Vagina (tissue), 2 donors: ENCODE measurements around the gene DOCK2. TPM values are rescaled to one million over a fixed set of nuclear protein-coding genes. Genes with fewer than 3 reads are reported as not detected.

Experiments used
- DNase-seq, 2 donors: peaks; one replicate each; pipeline ENCODE4 v3.0.0-alpha.2; 2017; ENCODE audit errors: extremely low spot score in 2 of 2
- H3K27ac ChIP-seq: fragments of 200-600 bp; sonication (generic); one replicate; pipeline ENCODE4 v1.5.1; 2019
- H3K27me3 ChIP-seq: fragments of 200-600 bp; sonication (generic); one replicate; pipeline ENCODE4 v1.5.1; 2019
- H3K36me3 ChIP-seq, 2 donors: fragments of 200-600 bp; sonication (generic); one replicate each; pipeline ENCODE4 v1.5.1; 2017 to 2019
- H3K4me1 ChIP-seq: fragments of 200-600 bp; sonication (generic); one replicate; pipeline ENCODE4 v1.5.1; 2019
- H3K4me3 ChIP-seq, 2 donors: fragments of 200-600 bp; sonication (generic); 1 replicate in 1 of 2; 2 replicates in 1 of 2; pipeline ENCODE4 v1.5.1; 2016 to 2019
- H3K9me3 ChIP-seq: fragments of 200-600 bp; sonication (generic); one replicate; pipeline ENCODE4 v1.5.1; 2019
- POLR2A ChIP-seq, 2 donors: fragments of 450-650 bp; IDR thresholded peaks; one replicate each; pipeline ENCODE4 v1.6.1; 2017; ENCODE audit warnings: antibody characterized with exemption in 2 of 2, mild to moderate bottlenecking in 2 of 2, moderate library complexity in 2 of 2
- POLR2AphosphoS5 ChIP-seq, 2 donors: sonication (generic); formaldehyde crosslinking; IDR thresholded peaks; one replicate each; pipeline ENCODE4 v1.9.0; 2017; ENCODE audit warnings: antibody characterized with exemption in 2 of 2, mild to moderate bottlenecking in 2 of 2, low read depth in 1 of 2; ENCODE audit not compliant: insufficient read depth in 1 of 2
- intact Hi-C: fragments of 100-400 bp; cut with DNase I; formaldehyde crosslinking; loops from one replicate; pipeline ENCODE4 v1.15.1; 2023
- total RNA-seq: library from RNA; depleted of rRNA; stranded (reverse); fragments of >200 nt; gene quantifications from one replicate; pipeline ENCODE4 v1.2.3, GENCODE V29; 2016
- TF ChIP-seq, protein P1 (sequence below), 3 experiments: fragments of 450-650 bp in 2 of 3; fragments of 200-600 bp in 1 of 3; sonication (generic) in 1 of 3; IDR thresholded peaks; one replicate each; pipeline ENCODE4 v1.5.1; 2017 to 2019; ENCODE audit warnings: antibody characterized with exemption in 3 of 3, mild to moderate bottlenecking in 2 of 3, moderate library complexity in 2 of 3

Gene DOCK2
- total RNA-seq, 1 donor from 2014 or later = 18.2 TPM

- no peak for DNase-seq
- TF ChIP-seq, protein P1, sequence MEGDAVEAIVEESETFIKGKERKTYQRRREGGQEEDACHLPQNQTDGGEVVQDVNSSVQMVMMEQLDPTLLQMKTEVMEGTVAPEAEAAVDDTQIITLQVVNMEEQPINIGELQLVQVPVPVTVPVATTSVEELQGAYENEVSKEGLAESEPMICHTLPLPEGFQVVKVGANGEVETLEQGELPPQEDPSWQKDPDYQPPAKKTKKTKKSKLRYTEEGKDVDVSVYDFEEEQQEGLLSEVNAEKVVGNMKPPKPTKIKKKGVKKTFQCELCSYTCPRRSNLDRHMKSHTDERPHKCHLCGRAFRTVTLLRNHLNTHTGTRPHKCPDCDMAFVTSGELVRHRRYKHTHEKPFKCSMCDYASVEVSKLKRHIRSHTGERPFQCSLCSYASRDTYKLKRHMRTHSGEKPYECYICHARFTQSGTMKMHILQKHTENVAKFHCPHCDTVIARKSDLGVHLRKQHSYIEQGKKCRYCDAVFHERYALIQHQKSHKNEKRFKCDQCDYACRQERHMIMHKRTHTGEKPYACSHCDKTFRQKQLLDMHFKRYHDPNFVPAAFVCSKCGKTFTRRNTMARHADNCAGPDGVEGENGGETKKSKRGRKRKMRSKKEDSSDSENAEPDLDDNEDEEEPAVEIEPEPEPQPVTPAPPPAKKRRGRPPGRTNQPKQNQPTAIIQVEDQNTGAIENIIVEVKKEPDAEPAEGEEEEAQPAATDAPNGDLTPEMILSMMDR (IDR thresholded peaks at IDR 0.05) = no peak
- TF ChIP-seq POLR2AphosphoS5 (IDR thresholded peaks at IDR 0.05; ENCODE audit: insufficient read depth in 1 of 2, low read depth in 1 of 2) (no peak), POLR2A (IDR thresholded peaks at IDR 0.05) (no peak)
- Histone ChIP-seq H3K4me3 (no peak overlapping the region), H3K27ac (no peak overlapping the region), H3K4me1 (no peaks in the 10 kb centered on the region), H3K36me3 (no peaks in the 10 kb centered on the region), H3K9me3 (no peaks in the 10 kb centered on the region), H3K27me3 (no peaks in the 10 kb centered on the region)
- intact Hi-C loops = no loop called here
Measured at GRCh38 chr5:169908864-169909263, 271.8 kb downstream of the DOCK2 start.

- no peak overlapping the region for H3K27ac ChIP-seq
- no peaks in the 10 kb centered on the region for H3K36me3 ChIP-seq
- intact Hi-C loops = no loop called here
- no peaks in the 10 kb centered on the region for H3K9me3 ChIP-seq
- no peak for DNase-seq
- TF ChIP-seq POLR2AphosphoS5 (IDR thresholded peaks at IDR 0.05; ENCODE audit: insufficient read depth in 1 of 2, low read depth in 1 of 2) = no peak
- TF ChIP-seq, protein P1 (IDR thresholded peaks at IDR 0.05) = no peak
- no peak for TF ChIP-seq POLR2A (IDR thresholded peaks at IDR 0.05)
- H3K4me1 ChIP-seq = no peaks in the 10 kb centered on the region
- H3K27me3 ChIP-seq = no peaks in the 10 kb centered on the region
- no peak overlapping the region for H3K4me3 ChIP-seq
Measured at GRCh38 chr5:169909945-169910344, 272.9 kb downstream of the DOCK2 start.

DNA sequence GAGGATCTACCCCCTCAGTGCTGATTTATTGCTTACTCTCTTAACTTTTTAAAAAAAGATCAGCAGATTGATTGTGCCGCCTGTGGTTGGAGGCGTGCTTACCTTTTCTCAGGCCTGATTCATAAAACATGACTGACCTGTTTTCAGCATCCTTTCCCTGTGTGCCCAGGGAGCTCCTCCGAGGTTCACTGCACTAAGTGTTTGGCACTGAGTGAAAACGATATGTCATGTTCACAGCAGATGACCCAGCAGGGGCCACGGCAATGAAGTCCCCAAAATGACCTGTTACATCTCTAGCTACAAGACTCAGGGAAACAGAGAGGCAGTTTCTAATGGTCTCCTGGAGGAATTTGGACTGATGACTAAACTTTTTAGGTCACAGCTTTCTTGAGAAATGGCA lies 273.3 kb downstream of the DOCK2 start:
- DNase-seq = no peak
- no peaks in the 10 kb centered on the region for H3K4me1 ChIP-seq
- H3K27ac ChIP-seq = no peak overlapping the region
- intact Hi-C loops = no loop called here
- no peak overlapping the region for H3K4me3 ChIP-seq
- no peaks in the 10 kb centered on the region for H3K36me3 ChIP-seq
- H3K27me3 ChIP-seq = no peaks in the 10 kb centered on the region
- no peaks in the 10 kb centered on the region for H3K9me3 ChIP-seq
- no peak for TF ChIP-seq POLR2A (IDR thresholded peaks at IDR 0.05)
- no peak for TF ChIP-seq POLR2AphosphoS5 (IDR thresholded peaks at IDR 0.05; ENCODE audit: insufficient read depth in 1 of 2, low read depth in 1 of 2)
- TF ChIP-seq, protein P1 (IDR thresholded peaks at IDR 0.05) = no peak

DNA sequence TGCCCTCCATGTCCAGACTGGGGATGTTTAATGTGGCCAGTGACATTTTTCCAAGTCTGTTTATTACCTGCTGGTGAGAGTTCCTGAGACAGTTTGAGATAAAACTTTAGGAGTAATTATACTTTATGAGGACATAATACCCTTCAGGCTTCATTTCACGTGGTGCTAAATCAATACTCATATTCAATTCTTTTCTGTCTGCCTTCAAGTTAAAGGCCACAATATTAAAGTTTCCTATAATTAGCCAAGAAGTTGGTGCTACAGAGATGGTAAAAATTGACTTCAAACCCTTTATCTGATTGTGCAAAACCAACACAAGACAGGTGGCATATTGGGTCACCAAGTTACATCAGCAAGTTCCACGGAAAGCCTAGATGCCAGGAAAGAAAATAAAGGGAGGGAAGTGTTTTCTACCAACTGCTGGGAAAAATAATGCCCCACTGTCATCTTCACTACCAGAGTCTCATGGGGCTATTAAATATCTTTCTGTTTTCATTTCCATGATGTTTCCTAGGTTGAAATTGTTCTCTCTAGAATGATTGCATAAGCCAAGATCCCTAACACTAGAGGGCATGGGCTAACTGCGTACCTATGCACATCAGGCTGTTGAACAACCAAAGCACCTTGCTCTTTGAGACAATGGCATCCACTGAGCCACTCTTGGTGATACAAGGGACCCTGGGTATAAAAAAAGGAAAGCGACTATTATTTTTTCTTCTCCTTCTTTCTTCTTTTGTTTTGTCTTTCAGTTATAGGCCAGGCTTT lies 274.6 kb downstream of the DOCK2 start:
- TF ChIP-seq, protein P1 (IDR thresholded peaks at IDR 0.05) = no peak
- no peak for TF ChIP-seq POLR2AphosphoS5 (IDR thresholded peaks at IDR 0.05; ENCODE audit: insufficient read depth in 1 of 2, low read depth in 1 of 2)
- Histone ChIP-seq H3K9me3 (no peaks in the 10 kb centered on the region), H3K36me3 (no peaks in the 10 kb centered on the region), H3K4me3 (no peak overlapping the region), H3K27me3 (no peaks in the 10 kb centered on the region), H3K4me1 (no peaks in the 10 kb centered on the region), H3K27ac (no peak overlapping the region)
- intact Hi-C loops = no loop called here
- DNase-seq = no peak

- no peaks in the 10 kb centered on the region for H3K9me3 ChIP-seq
- no peak overlapping the region for H3K27ac ChIP-seq
Measured at GRCh38 chr5:169913479-169913878, 276.4 kb downstream of the DOCK2 start.

More at GRCh38 chr5:169913479-169913878, 276.4 kb downstream of the DOCK2 start:
- TF ChIP-seq, protein P1 (IDR thresholded peaks at IDR 0.05) = no peak
- TF ChIP-seq POLR2AphosphoS5 (IDR thresholded peaks at IDR 0.05; ENCODE audit: insufficient read depth in 1 of 2, low read depth in 1 of 2) = no peak
- no peak for TF ChIP-seq POLR2A (IDR thresholded peaks at IDR 0.05)
- DNase-seq = no peak
- intact Hi-C loops = no loop called here
- Histone ChIP-seq H3K4me3 (no peak overlapping the region), H3K36me3 (no peaks in the 10 kb centered on the region), H3K4me1 (no peaks in the 10 kb centered on the region), H3K27me3 (no peaks in the 10 kb centered on the region)
